Limb (tissue), 2 donors: Measurements from ENCODE around the gene SNCG.
A peak's percentile ranks its signal among the peaks of the same experiment; 100 is the strongest.

Source experiments
- DNase-seq, 2 donors: peaks; one replicate each; pipeline ENCODE4 v3.0.0-alpha.2; 2016; ENCODE audit errors: extremely low spot score in 2 of 2

Gene SNCG

GRCh38 chr10:86960003-86960862, 1.8 kb downstream of the SNCG start:
- DNase-seq: peak; percentile 56 to 58

- DNase-seq: no peak
Measured at GRCh38 chr10:86960863-86961434, 2.5 kb downstream of the SNCG start.

GRCh38 chr10:86961481-86962091, 3.2 kb downstream of the SNCG start:
- no peak for DNase-seq

- DNase-seq: no peak
Measured at GRCh38 chr10:86962136-86962980, 4.0 kb downstream of the SNCG start.

- DNase-seq: no peak
Measured at GRCh38 chr10:86962981-86963310, 4.5 kb downstream of the SNCG start.

GRCh38 chr10:86963341-86963919, 5.0 kb downstream of the SNCG start:
- DNase-seq: no peak

GRCh38 chr10:86964061-86964846, 5.9 kb downstream of the SNCG start:
- DNase-seq: no peak

GRCh38 chr10:86964847-86965190, 6.4 kb downstream of the SNCG start:
- no peak for DNase-seq

- DNase-seq: no peak
Measured at GRCh38 chr10:86965986-86966654, 7.7 kb downstream of the SNCG start.

- no peak for DNase-seq
Measured at GRCh38 chr10:86967481-86967941, 9.1 kb downstream of the SNCG start.

GRCh38 chr10:86968271-86968993, 10.0 kb downstream of the SNCG start, which contains the start of gene ADIRF:
Gene ADIRF, plus strand, starts transcription at chr10:86968482. Its CDS starts 63 bp downstream, at chr10:86968545.
- peak in 1 of 2 donors; percentile 46 for DNase-seq

GRCh38 chr10:86968994-86969355, 10.6 kb downstream of the SNCG start:
- DNase-seq: no peak

GRCh38 chr10:86969421-86970041, 11.1 kb downstream of the SNCG start:
- DNase-seq: no peak

- peak in 1 of 2 donors; percentile 63 for DNase-seq
Measured at GRCh38 chr10:86970162-86970981, 12.0 kb downstream of the SNCG start.

GRCh38 chr10:86970982-86971231, 12.5 kb downstream of the SNCG start:
- DNase-seq: peak in 1 of 2 donors; percentile 53

GRCh38 chr10:86971232-86971991, 13.0 kb downstream of the SNCG start:
- DNase-seq: peak in 1 of 2 donors; percentile 91

- DNase-seq: no peak
Measured at GRCh38 chr10:86972613-86973380, 14.4 kb downstream of the SNCG start.
